GM12891 (cell line): Measurements from ENCODE around the gene DBNDD2.

Source experiments
- DNase-seq: peaks from one replicate; pipeline ENCODE4 v3.0.0; 2011; ENCODE audit warnings: low spot score; ENCODE audit not compliant: insufficient read length
- FAIRE-seq: peaks from 2 replicates; lab custom pipeline; 2011; peaks lifted over from hg19 to GRCh38; lab: Jason Lieb, UNC
- PAX5 ChIP-seq: IDR thresholded peaks from 2 replicates; pipeline ENCODE4 v1.6.1; 2011; ENCODE audit warnings: low read length, moderate library complexity, mild to moderate bottlenecking; ENCODE audit not compliant: insufficient read depth, severe bottlenecking
- POLR2A ChIP-seq: IDR thresholded peaks from 2 replicates; pipeline ENCODE4 v1.6.1; 2011; ENCODE audit warnings: low read depth, low read length, control low read depth
- POLR2AphosphoS5 ChIP-seq: IDR thresholded peaks from 2 replicates; pipeline ENCODE4 v1.6.1; 2011; ENCODE audit warnings: low read depth, low read length, control low read depth
- POU2F2 ChIP-seq: IDR thresholded peaks from 2 replicates; pipeline ENCODE4 v1.6.1; 2011; ENCODE audit warnings: low read depth, mild to moderate bottlenecking, control low read depth, low read length, moderate library complexity
- SPI1 ChIP-seq: IDR thresholded peaks from 2 replicates; pipeline ENCODE4 v1.6.1; 2011; ENCODE audit warnings: low read depth, low read length, control low read depth
- TAF1 ChIP-seq: IDR thresholded peaks from 2 replicates; pipeline ENCODE4 v1.6.1; 2011; ENCODE audit warnings: low read depth, low read length, control low read depth

DBNDD2 gene

DNA sequence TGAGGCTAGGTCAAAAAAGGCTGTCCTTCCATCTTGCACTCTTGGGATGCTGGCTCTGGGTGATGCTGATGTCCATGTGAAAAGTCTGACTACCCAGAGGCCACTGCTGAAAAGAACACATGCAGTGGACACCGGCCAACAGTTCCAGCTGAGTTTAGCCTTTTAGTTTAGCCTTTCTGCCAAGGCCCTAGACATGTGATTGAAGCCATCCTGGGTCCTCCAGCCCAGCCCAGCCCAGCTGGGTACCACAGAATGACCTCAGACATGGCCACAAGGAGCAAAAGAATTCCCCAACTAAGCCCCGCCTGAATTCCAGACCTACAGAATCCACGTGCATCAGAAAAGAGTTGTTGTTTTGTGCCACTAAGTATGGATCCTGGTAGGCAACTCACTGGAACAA, 25.2 kb downstream of the DBNDD2 start:
- TF ChIP-seq PAX5 (no peak), TAF1 (no peak), POLR2A (no peak), SPI1 (no peak), POLR2AphosphoS5 (no peak), POU2F2 (no peak)

DNA sequence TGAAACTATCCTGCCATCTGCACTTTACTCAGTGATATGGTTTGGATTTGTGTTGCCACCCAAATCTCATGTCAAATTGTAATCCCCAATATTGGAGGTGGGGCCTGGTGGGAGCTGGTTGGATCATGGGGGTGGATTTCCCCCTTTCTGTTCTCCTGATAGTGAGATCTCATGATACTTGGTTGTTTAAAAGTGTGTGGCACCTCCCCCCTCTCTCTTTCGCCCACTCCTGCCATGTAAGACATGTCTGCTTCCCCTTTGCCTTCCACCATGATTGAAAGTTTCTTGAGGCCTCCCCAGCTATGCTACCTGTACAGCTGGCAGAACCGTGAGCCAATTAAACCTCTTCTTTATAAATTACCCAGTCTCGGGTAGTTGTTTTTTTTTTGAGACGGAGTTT, 25.9 kb downstream of the DBNDD2 start:
- no peak for FAIRE-seq
- DNase-seq: no peak
- TF ChIP-seq PAX5: no peak
- TF ChIP-seq POU2F2: no peak
- TF ChIP-seq POLR2AphosphoS5: no peak
- no peak for TF ChIP-seq POLR2A
- TF ChIP-seq TAF1: no peak
- TF ChIP-seq SPI1: no peak

More for the DNA sequence above, 25.2 kb downstream of the DBNDD2 start:
- FAIRE-seq (no peak), DNase-seq (no peak)

DNA sequence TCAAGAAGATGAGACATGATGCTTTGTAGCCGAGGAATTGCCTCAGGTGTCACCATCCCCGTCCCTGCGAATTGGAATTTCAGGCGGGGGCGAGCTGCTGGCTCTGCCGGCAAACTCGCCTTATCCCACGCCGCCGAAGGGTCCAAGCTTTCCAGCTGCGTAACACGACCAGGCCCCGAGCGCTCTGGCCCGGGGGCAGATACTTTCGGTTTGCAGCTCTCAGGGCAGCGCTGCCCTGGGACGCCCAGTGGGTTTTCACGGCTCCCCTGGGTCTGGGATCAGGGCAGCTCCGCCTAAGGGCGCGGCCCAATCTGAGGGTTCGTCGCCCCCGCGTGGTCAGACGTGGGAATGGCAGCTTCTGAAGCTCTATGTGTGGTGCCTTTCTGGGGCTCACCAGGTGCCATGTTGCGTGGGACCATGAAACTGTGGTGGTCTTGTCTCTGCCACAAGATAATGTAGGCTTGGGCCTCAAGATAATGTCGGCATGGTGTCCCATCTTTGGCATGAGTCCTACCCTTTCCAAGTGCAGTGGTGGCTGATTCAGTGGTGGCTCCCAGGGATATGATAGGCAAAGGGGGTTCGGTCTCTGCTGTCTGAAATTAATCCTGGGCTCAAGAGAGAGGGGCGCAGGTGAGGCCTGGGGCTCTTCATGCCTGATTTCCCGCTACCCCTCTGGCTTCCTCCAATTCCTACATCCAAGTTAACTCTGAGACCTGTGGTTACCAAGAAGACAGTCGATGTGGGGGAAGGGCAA, 28.8 kb downstream of the DBNDD2 start:
- TF ChIP-seq SPI1 (no peak), POLR2A (no peak), TAF1 (no peak), PAX5 (no peak), POU2F2 (no peak), POLR2AphosphoS5 (no peak)
- DNase-seq (peak; percentile 72), FAIRE-seq (peak; percentile 70)

DNA sequence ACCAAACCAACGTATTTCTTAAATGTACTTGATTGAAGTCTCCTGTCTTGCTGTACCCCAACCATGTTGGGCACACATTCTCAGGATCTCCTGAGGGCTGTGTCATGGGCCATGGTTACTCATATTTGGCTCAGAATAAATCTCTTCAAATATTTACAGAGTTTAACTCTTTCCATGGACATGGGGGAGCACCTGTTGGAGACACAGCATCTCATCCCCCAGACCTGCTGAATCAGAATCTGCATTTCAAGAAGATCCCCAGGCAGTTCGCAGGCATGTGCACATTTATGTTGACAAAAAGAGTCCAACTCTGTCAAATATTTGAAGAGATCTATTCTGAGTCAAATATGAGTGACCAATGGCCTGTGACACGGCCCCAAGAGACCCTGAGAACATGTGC, 32.3 kb downstream of the DBNDD2 start:
- FAIRE-seq (no peak), DNase-seq (no peak)
- no peak for TF ChIP-seq POLR2AphosphoS5

DNA sequence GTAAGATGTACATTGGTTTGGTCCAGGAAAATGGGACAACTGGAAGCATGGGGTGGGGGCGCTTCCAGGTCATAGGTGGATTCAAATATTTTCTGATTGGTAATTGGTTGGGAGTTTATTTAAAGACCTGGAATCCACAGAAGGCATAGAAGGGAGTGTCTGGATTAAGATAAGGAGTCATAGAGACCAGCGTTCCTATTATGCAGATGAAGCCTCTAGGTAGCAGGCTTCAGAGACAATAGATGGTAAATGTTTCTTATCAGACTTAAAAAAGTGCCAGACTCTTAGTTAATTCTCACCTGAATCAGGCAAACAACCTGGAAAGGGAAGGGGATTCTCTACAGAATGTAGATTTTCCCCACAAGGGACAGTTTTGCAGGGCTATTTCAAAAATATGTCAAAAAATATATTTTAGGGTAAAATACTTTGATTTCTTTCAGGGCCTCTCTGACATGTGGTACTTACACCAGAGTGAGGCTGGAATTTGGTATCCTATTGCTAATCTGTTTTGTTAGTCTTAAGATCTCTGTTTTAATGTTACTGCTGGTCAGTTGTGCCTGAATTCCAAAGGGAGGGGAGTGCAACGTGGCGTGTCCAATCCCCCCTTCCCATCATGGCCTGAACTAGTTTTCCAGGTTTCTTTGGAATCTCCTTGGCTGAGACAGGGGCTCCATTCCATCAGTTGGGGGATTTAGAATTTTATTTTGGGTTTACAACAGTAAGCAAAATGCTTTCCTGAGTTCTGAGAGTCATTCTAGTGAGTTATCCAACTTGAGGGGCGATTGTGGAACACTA, 33.0 kb downstream of the DBNDD2 start:
- DNase-seq (no peak), FAIRE-seq (no peak)
- no peak for TF ChIP-seq SPI1
- no peak for TF ChIP-seq PAX5
- TF ChIP-seq TAF1: no peak
- no peak for TF ChIP-seq POU2F2
- TF ChIP-seq POLR2AphosphoS5: no peak
- no peak for TF ChIP-seq POLR2A

DNA sequence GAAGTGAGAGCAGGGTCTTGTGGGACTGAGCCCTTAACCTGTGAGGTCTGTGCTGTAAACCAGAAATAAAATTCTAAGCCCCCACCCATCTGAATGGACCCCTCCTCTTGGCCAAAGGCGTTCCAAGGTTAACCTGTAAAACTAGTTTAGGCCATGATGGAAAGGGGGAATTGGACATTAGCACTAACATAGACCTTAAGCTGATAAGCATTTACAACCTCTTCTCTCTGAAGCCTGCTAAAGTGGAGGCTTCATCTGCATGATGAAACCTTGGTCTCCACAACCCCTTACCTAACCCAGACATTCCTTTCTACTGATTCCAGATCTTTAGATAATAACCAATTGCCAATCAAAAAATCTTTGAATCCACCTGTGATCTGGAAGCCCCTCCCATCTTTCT, 33.7 kb downstream of the DBNDD2 start:
- DNase-seq (no peak), FAIRE-seq (no peak)
- TF ChIP-seq PAX5: no peak
- TF ChIP-seq SPI1: no peak
- TF ChIP-seq POLR2A: no peak
- TF ChIP-seq TAF1: no peak
- TF ChIP-seq POLR2AphosphoS5: no peak
- TF ChIP-seq POU2F2: no peak

DNA sequence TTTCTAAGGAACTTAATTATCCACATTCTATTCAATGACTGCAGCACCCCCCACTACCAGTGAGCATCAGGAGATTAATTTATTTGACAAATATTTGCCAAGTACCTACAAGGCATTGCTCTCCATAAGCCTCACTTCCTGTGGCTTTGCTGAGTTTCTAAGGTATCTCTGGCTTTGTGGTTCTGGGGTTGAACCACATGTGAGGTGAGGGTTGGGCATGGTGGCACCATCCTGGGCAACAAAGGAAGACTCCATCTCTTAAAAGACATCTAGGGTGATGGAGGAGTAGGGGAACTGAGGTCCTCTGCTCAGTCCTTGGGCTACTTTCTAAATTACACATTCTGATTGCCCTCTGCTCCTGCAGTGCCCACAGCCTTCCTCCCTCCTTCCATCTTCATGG, 36.0 kb downstream of the DBNDD2 start:
- no peak for TF ChIP-seq POU2F2
- TF ChIP-seq POLR2A: no peak
- no peak for TF ChIP-seq SPI1
- TF ChIP-seq TAF1: no peak
- no peak for TF ChIP-seq POLR2AphosphoS5
- no peak for TF ChIP-seq PAX5
- no peak for FAIRE-seq

DNA sequence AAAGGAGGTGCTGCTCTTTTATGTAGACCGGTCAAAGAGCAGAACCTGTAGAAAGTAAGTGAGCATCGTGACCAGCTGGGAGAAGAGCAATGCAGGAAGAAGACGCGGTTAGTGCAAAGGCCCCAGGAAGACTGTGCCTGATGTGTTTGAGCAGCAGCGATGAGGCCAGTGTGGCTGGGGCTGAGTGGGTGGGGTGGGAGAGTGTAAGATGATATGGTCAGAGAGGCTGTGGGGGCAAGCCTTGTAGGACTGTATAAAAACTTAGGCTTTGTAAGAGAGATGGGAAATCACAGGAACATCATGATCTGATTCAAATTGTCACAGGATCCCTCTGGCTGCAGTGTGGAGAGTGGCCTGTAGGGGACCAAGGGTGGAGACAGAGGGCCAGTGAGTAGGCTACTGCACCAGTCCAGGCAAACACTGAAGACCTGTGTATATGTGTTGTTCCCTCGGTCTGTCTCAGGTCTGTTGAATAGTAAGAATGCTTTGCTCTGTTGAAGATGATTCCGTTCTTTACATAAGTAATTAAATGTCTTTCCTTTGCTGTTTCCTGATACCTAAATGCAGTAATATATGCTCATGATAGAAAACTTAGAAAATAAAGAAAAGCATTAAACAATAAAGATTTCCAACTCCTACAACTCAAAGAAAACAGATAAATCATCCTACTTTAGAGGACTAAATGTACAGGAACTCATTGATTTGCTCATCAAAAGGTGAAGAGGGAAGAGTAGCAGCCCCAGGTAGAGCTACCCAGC, 37.9 kb downstream of the DBNDD2 start:
- DNase-seq: no peak
- FAIRE-seq: no peak
- TF ChIP-seq POLR2A (no peak), SPI1 (no peak), POLR2AphosphoS5 (no peak), POU2F2 (no peak)

More for the DNA sequence above, 36.0 kb downstream of the DBNDD2 start:
- DNase-seq: no peak

DNA sequence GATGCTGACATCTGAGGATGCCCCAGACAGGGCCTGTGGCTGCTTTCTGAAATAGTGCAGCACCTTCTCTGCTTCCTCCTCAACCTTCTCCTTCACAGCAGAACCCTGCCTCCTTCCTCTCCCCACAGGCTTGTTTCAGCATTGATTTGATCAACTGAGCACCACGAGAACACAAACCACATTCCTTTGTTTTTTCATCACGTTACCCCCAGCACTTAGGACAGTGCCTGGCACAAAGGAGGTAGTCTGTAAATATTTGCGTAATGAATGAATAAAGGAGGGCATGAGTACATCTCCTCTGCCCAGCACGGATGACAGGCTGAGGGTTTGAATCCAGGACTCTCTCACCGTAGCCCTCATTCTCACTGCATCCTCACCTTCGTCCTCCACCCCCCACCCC, 40.2 kb downstream of the DBNDD2 start:
- no peak for FAIRE-seq
- DNase-seq: no peak
- no peak for TF ChIP-seq POLR2A
- no peak for TF ChIP-seq POLR2AphosphoS5
- no peak for TF ChIP-seq SPI1
- TF ChIP-seq PAX5: no peak
- TF ChIP-seq POU2F2: no peak
- no peak for TF ChIP-seq TAF1
